ENCODE results near the gene SHC3. TPM values are rescaled to one million over a fixed set of nuclear protein-coding genes. Genes with fewer than 3 reads are reported as not detected.

The SHC3 gene
- total and polyA plus RNA-seq, 2 experiments from 2014 or later: 1.3 to 2.9 TPM

DNA sequence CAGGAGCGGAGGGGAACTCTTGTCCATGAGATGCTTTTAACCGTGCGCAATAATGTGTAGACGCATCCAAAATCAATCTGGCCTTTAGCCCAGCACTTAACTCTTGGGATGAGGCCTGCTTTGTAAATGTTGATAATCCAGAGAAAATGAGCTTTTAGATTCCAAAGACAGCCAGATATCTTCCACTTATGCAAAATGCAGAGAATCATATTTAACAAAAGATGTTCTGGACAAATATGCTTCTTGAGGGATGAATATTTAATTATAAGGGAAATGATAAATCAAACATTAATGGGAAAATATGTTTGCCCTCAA is 181.7 kb downstream of the SHC3 start (continued):
- no peak for TF ChIP-seq ZNF462 (CRISPR knock-in tag; IDR thresholded peaks at IDR 0.05)
- TF ChIP-seq, protein P1, sequence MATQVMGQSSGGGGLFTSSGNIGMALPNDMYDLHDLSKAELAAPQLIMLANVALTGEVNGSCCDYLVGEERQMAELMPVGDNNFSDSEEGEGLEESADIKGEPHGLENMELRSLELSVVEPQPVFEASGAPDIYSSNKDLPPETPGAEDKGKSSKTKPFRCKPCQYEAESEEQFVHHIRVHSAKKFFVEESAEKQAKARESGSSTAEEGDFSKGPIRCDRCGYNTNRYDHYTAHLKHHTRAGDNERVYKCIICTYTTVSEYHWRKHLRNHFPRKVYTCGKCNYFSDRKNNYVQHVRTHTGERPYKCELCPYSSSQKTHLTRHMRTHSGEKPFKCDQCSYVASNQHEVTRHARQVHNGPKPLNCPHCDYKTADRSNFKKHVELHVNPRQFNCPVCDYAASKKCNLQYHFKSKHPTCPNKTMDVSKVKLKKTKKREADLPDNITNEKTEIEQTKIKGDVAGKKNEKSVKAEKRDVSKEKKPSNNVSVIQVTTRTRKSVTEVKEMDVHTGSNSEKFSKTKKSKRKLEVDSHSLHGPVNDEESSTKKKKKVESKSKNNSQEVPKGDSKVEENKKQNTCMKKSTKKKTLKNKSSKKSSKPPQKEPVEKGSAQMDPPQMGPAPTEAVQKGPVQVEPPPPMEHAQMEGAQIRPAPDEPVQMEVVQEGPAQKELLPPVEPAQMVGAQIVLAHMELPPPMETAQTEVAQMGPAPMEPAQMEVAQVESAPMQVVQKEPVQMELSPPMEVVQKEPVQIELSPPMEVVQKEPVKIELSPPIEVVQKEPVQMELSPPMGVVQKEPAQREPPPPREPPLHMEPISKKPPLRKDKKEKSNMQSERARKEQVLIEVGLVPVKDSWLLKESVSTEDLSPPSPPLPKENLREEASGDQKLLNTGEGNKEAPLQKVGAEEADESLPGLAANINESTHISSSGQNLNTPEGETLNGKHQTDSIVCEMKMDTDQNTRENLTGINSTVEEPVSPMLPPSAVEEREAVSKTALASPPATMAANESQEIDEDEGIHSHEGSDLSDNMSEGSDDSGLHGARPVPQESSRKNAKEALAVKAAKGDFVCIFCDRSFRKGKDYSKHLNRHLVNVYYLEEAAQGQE (IDR thresholded peaks at IDR 0.05; ENCODE audit: unreplicated experiment): no peak
- TF ChIP-seq ZNF331 (CRISPR knock-in tag; IDR thresholded peaks at IDR 0.05; ENCODE audit: low read depth): no peak
- no peak for TF ChIP-seq EZH2 (IDR thresholded peaks at IDR 0.05; ENCODE audit: low read depth, unreplicated experiment)

Data from GM23338 (cell line).